ENCODE data around the gene ADGRA1. TPM values are rescaled to one million over a fixed set of nuclear protein-coding genes. Genes with fewer than 3 reads are reported as not detected.

Gene ADGRA1
- total and polyA plus RNA-seq, 2 of the 8 experiments (the other 6 are each of a cell fraction or from before 2014, with no cell fraction given): 0.17 to 0.21 TPM

- ChIA-PET POLR2A (ENCODE audit: partially characterized antibody) (no interaction called here), CTCF (ENCODE audit: partially characterized antibody) (interaction anchor here (0.7 kb wide), 1 partner anchor 165 kb away, joined by 3 read pairs; no protein-coding TSS in a partner anchor)
- no peak overlapping the region for H4K5ac ChIP-seq (ENCODE audit: insufficient read length, low read depth, low read length)
- no peak overlapping the region for H2AK5ac ChIP-seq (ENCODE audit: low read depth, low read length)
- no peak overlapping the region for H2BK12ac ChIP-seq (ENCODE audit: low read depth, low read length)
- no peaks in the 10 kb centered on the region for H3K79me1 ChIP-seq (ENCODE audit: low read depth, low read length)
- 86% methylated on average over 13 of the region's 13 CpGs; no CpG with 5 or more reads in 1 of the 2 experiments for WGBS, 2 experiments (ENCODE audit: extremely low coverage in 1 of 2, insufficient coverage in 1 of 2, insufficient read length in 1 of 2, insufficient replicate concordance in 2 of 2, low coverage in 1 of 2, low lambda C conversion rate in 2 of 2, missing lambda C conversion rate in 1 of 2)
- no peak overlapping the region for H4K91ac ChIP-seq (replicated peaks; ENCODE audit: insufficient read length, low read length)
- no peak overlapping the region for H3K9ac ChIP-seq (replicated peaks in 1 of 4; ENCODE audit: extremely low read depth in 1 of 4, low read depth in 3 of 4, low read length in 3 of 4)
- H3K9me3 ChIP-seq (ENCODE audit: insufficient read depth in 2 of 2, low read depth in 1 of 2, low read length in 1 of 2): peaks cover 0 to 3% of the 10 kb centered on the region in 2 experiments; a peak in 1 of 4 replicates
- no peak overlapping the region for H4K8ac ChIP-seq (ENCODE audit: extremely low read depth, insufficient read depth, low read length)
- no peak overlapping the region for H2BK5ac ChIP-seq (ENCODE audit: low read depth, low read length)
- H3K14ac ChIP-seq (ENCODE audit: insufficient read length): no peak overlapping the region
- no peak overlapping the region for H2BK20ac ChIP-seq (ENCODE audit: low read length)
- no peak overlapping the region for H3K4me2 ChIP-seq (ENCODE audit: insufficient read depth in 1 of 2, low read depth in 2 of 2, low read length in 2 of 2)
- H3K18ac ChIP-seq (ENCODE audit: extremely low read depth, low read length): no peak overlapping the region
- no peak overlapping the region for H3K23ac ChIP-seq (ENCODE audit: insufficient read length)
- H3K79me2 ChIP-seq (ENCODE audit: control insufficient read depth in 1 of 2, insufficient read depth in 2 of 2, low read length in 2 of 2): no peaks in the 10 kb centered on the region
- no peaks in the 10 kb centered on the region for H3K23me2 ChIP-seq (ENCODE audit: low read depth, low read length)
- no peaks in the 10 kb centered on the region for H3K27me3 ChIP-seq (replicated peaks in 1 of 4; ENCODE audit: control insufficient read depth in 3 of 4, extremely low read depth in 1 of 4, insufficient read depth in 3 of 4, low read length in 3 of 4)
- H2AFZ ChIP-seq (ENCODE audit: low read length): no peak overlapping the region
- no peak overlapping the region for H3K4me3 ChIP-seq (ENCODE audit: extremely low read depth in 1 of 4, insufficient read depth in 2 of 4, low read depth in 3 of 4, low read length in 4 of 4)
- no peak overlapping the region for H3K27ac ChIP-seq (ENCODE audit: low read depth, low read length)
- no peak overlapping the region for H3K56ac ChIP-seq (replicated peaks; ENCODE audit: insufficient read length, low read depth, low read length)
- no peak overlapping the region for H3K4ac ChIP-seq (replicated peaks; ENCODE audit: insufficient read length, low read depth, low read length)
- no peaks in the 10 kb centered on the region for H4K20me1 ChIP-seq (replicated peaks in 1 of 2; ENCODE audit: control insufficient read depth in 1 of 2, insufficient read depth in 2 of 2, low read length in 2 of 2)
- H3K4me1 ChIP-seq (replicated peaks in 1 of 4; ENCODE audit: control insufficient read depth in 3 of 4, insufficient read depth in 4 of 4, low read length in 3 of 4): no peaks in the 10 kb centered on the region
- FAIRE-seq: no peak
- no peaks in the 10 kb centered on the region for H3K36me3 ChIP-seq (ENCODE audit: control insufficient read depth in 2 of 4, insufficient read depth in 4 of 4, low read length in 3 of 4)
- H2BK15ac ChIP-seq (ENCODE audit: low read length): no peak overlapping the region
- DNase-seq (ENCODE audit: low read depth in 1 of 2, low spot score in 2 of 2): no peak
- H2BK120ac ChIP-seq (replicated peaks; ENCODE audit: low read depth, low read length): no peak overlapping the region
- no peak for TF ChIP-seq EZH2 (IDR thresholded peaks at IDR 0.05; ENCODE audit: low read depth, low read length, severe bottlenecking)
- no peak for TF ChIP-seq YY1 (IDR thresholded peaks at IDR 0.05; ENCODE audit: low read depth, low read length)
- no peak for TF ChIP-seq PHF8 (conservative IDR thresholded peaks at IDR 0.05; ENCODE audit: low read depth, low read length)
- no peak for TF ChIP-seq TAF1 (IDR thresholded peaks at IDR 0.05; ENCODE audit: low read depth, low read length)
- no peak for TF ChIP-seq KDM5A (IDR thresholded peaks at IDR 0.05; ENCODE audit: low read length)
- no peak for TF ChIP-seq SRF (IDR thresholded peaks at IDR 0.05; ENCODE audit: low read depth, low read length)
- TF ChIP-seq NANOG (IDR thresholded peaks at IDR 0.05; ENCODE audit: insufficient read depth, low read depth, low read length, poor library complexity, severe bottlenecking): no peak
- no peak for TF ChIP-seq CBX5 (IDR thresholded peaks at IDR 0.05; ENCODE audit: low read depth, low read length)
- TF ChIP-seq HDAC6 (IDR thresholded peaks at IDR 0.05; ENCODE audit: low read depth, low read length): no peak
- no peak for TF ChIP-seq BCL11A (IDR thresholded peaks at IDR 0.05; ENCODE audit: low read depth in 2 of 2, low read length in 2 of 2)
- TF ChIP-seq USF2 (IDR thresholded peaks at IDR 0.05; ENCODE audit: low read length): no peak
- TF ChIP-seq CBX8 (IDR thresholded peaks at IDR 0.05; ENCODE audit: borderline replicate concordance, low read depth, low read length): no peak
Measured at GRCh38 chr10:133058331-133059092, 29.2 kb upstream of the ADGRA1 start.
